ENCODE results near the gene RALGAPB.
"Not testable (repeated sequence)": the region's sequence is repeated elsewhere in the genome, so short reads cannot be mapped to it uniquely, and the experiment has no call there.

Gene RALGAPB

DNA sequence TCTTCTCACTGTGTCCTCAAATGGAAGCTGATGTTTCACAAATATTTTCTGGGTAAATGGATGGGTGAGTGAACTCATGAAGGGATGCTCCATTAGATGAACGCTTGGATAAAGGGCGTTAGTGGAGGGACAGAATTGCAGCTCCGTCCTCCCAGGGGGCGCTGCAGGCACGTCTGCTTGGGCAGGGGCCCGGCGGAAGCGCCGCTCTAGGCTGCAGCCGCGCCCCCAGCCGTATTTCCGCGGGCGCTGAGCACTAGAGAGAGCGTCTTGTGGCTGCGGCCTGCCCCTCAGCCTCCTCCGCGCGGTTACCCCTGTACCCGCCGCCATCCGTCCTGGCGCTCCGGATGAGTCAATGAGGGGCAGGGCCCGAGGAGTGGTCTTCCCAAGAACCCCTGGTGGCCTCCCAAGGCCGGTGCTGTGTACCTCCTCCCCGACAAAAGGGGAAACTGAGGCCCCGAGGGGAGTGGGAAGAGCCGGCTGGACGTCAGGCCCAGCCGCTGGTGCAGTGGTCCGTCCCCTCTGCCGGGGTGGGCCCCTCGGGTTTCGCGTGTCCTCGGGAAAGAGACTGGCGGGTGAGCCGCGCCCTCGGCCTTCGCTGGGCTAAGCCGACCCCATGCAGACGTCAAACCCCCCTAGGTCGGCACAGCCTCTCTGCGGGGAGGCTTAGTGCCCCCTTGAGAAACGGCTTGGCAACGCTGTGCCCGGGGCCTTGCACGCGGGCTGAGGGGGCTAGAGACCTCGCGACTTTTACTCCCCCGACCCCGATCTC is 26.0 kb upstream of the RALGAPB start:
- in situ Hi-C loops (cut with MboI; ENCODE audit: low sequenced_read_pairs): no loop called here

DNA sequence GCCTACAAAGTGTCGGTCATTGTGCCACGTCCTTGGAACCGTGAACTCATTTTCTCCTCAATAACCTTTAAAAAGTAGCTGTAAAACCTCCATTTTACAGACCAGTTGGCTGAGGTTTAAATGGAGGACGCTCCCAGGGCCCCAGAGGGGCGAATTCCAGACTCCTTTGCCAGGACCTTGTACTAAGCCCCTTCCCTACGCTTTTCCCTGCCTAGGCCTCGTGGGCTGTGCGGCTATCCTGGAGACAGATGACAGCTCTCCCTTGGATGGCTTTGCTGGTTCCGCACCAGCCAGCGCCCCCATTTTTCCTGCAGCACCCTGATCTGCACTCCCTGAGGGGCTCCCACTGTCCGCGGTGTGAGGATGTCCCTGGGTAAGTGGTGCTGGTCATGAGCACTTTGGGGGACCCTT is 25.4 kb upstream of the RALGAPB start:
- in situ Hi-C loops (cut with MboI; ENCODE audit: low sequenced_read_pairs): no loop called here

DNA sequence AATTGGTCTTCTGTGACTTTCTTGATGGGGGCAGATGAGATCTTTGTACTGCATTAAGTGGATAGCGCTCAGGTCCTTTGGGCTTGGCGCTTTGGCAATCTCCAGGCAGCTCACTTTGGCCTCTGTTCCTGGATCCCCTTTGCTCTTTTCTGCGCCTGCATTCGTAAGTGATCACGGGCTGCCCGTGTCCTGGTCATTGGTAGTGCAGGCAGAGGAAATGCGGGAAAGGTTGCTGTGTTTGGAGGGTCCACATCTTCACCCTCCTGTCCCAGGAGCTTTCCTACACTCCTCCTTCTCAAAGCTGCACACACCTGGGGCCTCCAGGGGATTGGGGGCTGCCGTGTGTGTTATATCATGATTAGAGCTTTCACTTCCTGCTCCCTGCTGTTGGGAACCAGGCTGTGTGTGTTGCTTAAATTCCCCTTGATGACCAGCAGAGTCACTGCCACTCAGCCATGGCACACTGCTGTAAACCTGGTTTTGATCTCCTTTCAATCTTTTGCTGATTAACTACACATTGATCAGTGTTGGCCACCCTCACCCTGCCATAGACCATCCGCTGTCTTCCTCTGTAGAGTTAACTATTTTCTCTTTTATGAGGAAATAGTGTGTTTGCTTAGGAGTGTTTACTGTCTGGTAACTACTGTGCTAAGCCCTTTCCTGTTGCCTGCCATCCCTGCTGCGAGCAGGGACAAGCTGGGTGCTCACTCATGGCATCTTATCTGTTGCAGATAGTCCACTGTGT is 24.5 kb upstream of the RALGAPB start:
- in situ Hi-C loops (cut with MboI; ENCODE audit: low sequenced_read_pairs): no loop called here

DNA sequence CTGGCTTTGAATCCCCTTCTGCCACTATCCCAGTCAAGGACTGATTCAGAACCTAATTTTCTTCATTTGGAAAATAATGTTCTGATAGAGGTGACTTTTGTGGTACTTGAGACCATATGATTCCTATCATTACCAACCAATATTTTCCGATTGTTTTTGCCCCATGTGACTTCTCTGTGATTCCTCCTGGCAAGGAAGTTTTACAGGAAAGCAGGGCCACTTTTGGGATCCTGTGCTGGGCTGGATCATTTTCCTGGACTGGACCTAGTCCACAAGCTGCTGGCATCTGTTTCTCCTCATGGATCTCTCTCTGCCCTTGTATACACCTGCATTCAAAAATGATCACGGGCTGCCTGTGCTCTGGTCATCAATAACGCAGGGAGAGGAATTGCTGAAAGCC is 23.6 kb upstream of the RALGAPB start:
- in situ Hi-C loops (cut with MboI; ENCODE audit: low sequenced_read_pairs): no loop called here

DNA sequence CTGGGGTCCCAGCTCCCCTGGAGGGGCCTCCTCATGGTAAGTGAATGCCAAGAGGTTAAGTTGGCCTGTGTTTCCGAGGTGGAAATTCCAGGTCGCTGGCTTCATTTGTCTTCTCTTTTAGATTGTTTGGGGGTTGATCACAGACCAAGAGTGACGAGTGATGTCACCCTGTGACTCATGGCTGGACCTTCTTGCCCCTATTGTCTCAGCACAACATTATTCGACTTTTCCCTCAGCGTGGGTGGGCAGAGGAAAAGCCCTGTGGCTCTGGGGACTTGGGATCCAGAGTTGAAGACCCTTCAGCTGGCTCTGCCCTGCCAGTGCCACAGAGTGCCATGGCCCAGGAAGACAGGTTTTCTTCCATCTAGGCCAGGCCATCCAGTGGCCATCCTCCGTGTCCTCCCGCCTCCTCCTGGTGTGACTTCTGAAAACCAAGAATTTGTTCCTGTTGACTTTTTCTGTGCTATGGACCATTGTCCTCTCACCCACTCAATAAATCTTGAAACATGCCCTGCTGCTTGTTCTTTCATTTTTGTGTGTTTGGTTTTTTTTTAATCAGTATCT is 22.1 kb upstream of the RALGAPB start:
- in situ Hi-C loops (cut with MboI; ENCODE audit: low sequenced_read_pairs): no loop called here

DNA sequence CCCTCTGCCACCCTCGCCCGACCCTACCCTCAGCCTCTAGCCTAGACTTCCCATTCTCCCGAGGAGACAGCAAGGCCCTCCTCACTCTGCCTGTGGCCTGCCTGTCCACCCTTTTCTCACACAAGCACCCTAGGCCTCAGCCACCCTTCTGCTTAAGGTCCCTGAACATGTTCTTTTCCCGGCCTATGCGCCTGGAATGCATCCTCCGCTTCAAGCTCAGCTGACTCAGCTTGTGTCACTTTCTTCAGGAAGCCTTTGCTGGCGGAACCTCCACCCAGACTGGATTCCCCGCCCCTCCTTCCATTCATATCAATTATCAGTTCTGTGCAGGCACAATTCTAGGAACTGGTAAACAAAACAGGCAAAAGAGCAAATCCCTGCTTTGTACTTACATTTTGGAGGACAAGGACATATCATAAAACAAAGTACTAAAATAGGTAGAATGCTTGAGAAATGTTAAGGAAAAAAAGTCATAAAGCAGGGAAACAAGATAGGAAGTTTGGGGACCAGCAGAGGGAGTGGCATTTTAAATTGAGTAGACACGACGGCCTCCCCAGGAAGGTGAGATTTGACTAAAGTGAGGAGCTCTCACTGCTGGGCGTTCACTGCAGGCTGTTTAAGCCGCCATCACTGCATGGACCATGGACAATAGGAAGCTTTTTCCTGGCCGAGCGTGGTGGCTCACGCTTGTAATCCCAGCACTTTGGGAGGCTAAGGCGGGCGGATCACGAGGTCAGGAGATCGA is 19.6 kb upstream of the RALGAPB start:
- in situ Hi-C loops (cut with MboI; ENCODE audit: low sequenced_read_pairs): no loop called here

DNA sequence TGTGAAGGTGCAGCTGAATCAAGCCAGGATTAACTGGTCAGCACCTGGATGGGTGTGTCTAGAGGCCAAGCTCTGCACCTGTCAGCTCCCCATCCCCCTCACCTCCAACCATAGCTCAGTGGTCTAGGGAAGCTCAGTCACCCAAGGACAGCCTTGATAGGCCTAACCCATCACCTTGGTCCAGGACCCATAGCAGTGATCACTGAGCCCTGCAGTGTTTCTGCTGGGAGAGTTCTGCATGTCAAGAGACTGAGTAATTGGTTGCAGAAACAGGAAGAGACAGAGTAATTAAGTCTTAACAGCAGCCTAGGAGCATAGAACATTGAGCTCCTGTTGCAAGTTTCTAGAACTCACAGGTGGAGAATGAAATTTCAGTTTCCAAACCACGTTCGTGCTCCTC is 18.7 kb upstream of the RALGAPB start:
- in situ Hi-C loops (cut with MboI; ENCODE audit: low sequenced_read_pairs): no loop called here

DNA sequence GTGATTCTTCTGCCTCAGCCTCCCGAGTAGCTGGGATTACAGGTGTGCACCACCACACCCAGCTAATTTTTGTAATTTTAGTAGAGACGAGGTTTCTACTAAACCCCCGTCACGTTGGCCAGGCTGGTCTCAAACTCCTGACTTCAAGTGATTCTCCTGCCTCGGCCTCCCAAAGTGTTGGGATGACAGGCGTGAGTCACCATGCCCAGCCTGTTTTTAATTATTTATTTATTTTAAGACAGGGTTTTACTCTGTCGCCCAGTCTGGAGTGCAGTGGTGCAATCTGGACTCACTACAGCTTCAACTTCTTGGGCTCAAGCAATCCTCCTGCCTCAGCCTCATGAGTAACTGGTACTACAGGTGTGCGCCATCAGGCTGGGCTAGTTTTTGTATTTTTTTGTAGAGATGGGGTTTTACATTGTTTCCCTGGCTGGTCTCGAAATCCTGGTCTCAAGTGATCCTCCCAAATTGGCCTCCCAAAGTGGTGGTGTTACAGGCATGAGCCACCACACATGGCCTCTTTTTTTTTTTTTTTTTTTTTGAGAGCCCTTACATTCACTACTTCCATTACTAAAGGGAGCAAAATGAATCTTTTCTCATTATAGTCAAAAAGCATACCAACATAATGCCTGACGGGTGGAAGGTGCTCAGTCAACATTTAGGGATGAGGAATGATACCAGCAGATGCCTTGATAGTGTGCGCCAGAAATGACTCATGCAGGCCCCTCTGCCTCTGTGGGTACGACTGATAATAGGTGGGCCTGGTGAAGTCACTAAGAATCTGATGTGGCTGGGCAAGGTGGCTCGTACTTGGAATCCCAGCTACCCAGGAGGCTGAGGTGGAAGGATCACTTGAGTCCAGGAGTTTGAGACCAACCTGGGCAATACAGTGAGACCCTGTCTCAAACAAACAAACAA is 17.8 kb upstream of the RALGAPB start:
- in situ Hi-C loops (cut with MboI; ENCODE audit: low sequenced_read_pairs): no loop called here

DNA sequence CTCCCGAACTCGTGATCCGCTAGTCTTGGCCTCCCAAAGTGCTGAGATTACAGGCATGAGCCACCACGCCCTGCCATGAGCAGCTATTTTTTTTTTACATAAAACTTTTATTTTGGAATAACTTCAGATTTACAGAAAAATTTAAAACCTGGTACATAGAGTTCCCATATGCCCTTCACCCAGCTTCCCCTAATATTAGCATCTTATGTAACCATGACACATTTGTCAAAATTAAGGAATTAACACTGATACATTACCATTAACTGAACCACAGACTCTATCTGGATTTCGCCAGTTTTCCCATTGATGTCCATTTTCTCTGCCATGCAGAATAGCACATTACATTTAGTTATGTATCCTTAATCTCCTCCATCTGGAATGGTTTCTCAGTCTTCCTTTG is 14.3 kb upstream of the RALGAPB start:
- in situ Hi-C loops (cut with MboI; ENCODE audit: low sequenced_read_pairs): no loop called here

DNA sequence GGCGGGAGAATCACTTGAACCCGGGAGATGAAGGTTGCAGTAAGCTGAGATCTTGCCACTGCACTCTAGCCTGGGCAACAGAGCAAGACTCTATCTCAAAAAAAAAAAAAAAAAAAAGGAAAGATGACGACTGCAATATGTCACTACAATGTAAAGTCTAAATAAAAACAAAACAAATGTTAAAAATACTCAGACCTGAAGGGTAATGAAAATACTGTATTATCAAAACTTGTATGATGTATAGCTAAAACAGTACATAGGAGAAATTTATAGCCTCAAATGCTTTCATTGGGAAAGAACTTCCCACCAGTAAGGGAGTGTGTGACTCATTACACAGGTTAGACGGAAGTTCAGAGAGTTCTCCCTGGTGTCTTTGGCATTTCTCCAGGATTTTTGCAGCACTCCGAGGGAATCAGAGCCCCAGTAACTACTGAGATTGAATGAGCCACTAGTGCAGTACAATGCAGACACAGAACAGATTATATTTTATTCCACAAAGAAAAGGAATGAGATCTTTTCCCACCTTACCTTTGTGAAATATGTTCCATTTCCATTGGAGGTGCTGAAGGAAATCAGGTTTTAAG is 12.5 kb upstream of the RALGAPB start:
- in situ Hi-C loops (cut with MboI; ENCODE audit: low sequenced_read_pairs): no loop called here

DNA sequence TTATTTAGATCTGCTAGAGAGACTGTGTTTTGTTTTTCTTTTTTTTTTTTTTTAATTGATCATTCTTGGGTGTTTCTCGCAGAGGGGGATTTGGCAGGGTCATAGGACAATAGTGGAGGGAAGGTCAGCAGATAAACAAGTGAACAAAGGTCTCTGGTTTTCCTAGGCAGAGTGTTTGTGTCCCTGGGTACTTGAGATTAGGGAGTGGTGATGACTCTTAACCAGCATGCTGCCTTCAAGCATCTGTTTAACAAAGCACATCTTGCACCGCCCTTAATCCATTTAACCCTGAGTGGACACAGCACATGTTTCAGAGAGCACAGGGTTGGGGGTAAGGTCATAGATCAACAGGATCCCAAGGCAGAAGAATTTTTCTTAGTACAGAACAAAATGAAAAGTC is 12.0 kb upstream of the RALGAPB start:
- in situ Hi-C loops (cut with MboI; ENCODE audit: low sequenced_read_pairs): not testable (repeated sequence)

DNA sequence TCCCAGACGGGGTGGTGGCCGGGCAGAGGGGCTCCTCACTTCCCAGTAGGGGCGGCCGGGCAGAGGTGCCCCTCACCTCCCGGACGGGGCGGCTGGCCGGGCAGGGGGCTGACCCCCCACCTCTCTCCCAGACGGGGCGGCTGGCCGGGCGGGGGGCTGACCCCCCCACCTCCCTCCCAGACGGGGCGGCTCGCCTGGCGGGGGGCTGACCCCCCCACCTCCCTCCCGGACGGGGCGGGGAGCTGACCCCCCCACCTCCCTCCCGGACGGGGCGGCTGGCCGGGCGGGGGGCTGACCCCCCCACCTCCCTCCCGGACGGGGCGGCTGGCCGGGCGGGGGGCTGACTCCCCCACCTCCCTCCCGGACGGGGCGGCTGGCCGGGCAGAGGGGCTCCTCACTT is 11.5 kb upstream of the RALGAPB start:
- in situ Hi-C loops (cut with MboI; ENCODE audit: low sequenced_read_pairs): not testable (repeated sequence)

DNA sequence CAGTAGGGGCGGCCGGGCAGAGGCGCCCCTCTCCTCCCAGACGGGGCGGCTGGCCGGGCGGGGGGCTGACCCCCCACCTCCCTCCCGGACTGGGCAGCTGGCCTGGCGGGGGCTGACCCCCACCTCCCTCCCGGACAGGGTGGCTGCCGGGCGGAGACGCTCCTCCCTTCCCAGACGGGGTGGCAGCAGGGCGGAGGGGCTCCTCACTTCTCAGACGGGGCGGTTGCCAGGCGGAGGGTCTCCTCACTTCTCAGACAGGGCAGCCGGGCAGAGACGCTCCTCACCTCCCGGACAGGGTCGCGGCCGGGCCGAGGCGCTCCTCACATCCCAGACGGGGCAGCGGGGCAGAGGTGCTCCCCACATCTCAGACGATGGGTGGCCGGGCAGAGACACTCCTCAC is 11.1 kb upstream of the RALGAPB start:
- in situ Hi-C loops (cut with MboI; ENCODE audit: low sequenced_read_pairs): not testable (repeated sequence)

DNA sequence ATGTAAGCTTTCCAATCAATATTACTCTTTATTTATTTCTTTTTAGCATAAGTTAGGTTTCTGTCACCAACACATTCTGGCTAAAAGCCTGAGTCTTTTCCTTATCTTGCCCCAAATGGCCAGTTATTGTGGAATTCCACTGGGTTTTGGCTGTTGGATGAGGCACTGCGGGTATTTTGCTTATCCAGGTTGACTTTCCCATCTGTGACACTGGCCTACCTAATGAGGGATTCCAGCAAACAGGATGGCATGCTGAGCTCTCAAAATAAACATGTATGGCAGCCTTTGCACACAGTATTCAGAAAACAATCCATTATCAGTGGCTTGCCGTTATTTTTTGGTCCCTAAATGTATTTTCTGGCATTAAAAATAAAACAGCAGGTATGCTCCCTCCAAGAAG is 6.5 kb upstream of the RALGAPB start:
- in situ Hi-C loops (cut with MboI; ENCODE audit: low sequenced_read_pairs): no loop called here

DNA sequence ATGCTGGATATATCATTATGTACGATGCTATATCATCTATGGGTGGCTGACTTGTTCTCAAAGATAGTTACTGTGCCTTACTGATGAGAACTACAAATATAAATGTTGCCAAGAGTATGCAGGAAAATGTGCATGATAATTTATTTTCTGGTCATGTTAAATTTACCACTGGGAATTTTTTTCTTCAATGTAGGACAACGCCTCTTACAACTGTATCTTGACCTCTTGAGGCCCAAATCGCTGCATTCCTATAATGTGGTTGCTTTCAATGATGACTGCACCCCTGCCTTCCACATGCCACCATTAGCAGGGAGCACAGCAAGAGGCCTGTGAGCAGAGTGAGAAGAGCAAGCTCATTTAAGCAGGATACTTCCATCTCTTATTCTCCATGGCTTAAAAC is 5.7 kb upstream of the RALGAPB start:
- in situ Hi-C loops (cut with MboI; ENCODE audit: low sequenced_read_pairs): no loop called here

DNA sequence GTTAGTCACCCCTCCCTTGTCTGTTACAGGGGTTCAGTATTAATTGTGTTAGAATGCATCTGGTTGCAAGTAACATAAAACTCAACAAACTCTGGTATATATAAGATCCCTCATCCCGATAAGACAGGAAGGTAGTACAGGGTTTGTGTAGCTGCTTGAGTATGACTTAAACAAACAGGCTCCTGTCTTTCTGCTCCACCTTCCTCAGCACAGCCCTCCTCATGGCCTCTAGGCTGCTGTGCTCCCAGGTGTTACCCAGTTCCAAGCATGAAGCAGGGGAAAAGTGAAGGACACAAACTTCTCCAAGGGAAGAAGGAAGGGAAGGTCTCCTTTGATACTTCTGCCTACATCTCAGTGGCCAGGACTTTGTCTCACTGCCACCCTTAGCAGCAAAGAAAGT is 1.4 kb upstream of the RALGAPB start:
- in situ Hi-C loops (cut with MboI; ENCODE audit: low sequenced_read_pairs): no loop called here

DNA sequence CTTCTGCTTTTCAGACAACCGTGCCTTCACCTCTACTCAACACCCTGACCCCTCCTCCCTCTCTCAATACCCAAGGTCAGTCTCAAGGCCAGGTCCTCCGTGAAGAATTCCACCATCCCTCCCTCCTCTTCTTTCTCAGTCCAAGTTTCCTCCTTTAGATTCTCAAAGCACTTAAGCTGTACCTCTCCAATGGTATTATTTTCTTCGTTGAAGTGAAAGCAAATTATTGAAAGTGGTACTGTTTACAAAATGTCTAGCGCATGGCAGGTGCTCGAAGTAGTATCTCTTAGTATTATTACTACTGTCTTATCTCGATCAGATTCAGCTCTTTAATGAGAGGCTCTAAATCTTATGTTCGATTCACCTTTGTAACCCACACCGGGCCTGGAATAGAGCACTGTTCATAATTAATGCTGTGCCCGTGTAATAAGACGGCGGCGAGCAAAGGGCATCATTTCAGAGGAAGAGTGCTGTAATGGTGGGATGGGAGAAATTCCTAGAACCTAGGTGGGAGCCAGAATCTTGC is 593 bp upstream of the RALGAPB start:
- in situ Hi-C loops (cut with MboI; ENCODE audit: low sequenced_read_pairs): no loop called here

DNA sequence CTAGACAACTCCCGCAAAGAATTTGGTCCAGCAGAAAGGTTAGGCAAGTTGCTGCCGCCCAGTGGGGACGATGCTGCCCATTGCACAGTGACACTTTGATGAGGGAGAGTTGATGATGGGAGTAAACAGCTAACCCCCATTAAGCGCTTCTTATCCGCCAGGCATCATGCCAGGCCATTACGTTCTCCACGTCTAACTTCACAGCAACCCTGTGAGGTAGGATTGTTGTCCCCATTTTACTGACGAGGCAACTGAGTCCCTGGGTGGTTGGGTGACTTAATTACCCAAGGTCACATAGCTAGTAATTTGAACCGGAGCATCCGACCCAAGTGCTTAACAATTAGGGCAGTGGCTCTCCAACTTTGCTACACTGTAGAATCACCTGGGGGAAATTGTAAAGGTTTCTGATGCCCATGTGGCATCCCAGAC is 738 bp downstream of the RALGAPB start:
- in situ Hi-C loops (cut with MboI; ENCODE audit: low sequenced_read_pairs): no loop called here

DNA sequence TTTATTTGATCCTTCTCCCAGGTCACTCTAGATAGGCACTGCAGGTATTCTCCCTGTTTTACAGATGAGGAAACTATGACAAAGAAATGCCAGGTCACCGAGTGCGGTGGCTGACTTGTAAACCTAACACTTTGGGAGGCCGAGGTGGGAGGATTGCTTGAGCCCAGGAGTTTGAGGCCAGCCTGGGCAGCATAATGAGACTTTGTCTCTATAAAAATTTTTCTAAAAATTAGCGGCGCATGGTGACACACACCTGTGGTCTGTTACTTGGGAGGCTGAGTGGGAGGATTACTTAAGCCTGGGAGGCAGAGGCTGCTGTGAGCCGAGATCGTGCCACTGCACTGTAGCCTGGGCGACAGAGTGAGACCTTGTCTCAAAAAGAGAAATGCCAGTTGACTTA is 5.1 kb downstream of the RALGAPB start:
- in situ Hi-C loops (cut with MboI; ENCODE audit: low sequenced_read_pairs): no loop called here

DNA sequence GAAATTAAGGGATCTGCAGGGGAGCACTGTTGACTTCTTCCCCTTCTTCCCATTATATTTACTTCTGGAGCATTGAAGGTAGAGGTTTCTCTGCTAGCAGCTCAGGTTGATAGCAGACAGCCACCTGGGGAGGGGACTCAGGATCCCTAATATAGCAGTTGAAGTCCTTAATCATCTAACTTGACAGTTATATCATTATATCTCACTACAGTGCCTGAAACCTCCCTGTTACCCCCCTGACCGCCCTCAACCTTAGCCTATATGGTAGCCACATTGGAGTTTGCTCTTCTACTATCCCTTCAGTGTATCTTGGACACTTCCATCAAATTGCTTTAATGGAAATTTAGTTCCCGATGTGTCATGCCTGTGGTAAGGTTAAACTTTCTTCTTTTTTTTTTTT is 7.0 kb downstream of the RALGAPB start:
- in situ Hi-C loops (cut with MboI; ENCODE audit: low sequenced_read_pairs): no loop called here
